ENCODE data around the gene ULK3. TPM values are rescaled to one million over a fixed set of nuclear protein-coding genes. Genes with fewer than 3 reads are reported as not detected.
"Not testable (repeated sequence)": the region's sequence is repeated elsewhere in the genome, so short reads cannot be mapped to it uniquely, and the experiment has no call there.

ULK3 gene
- total RNA-seq, 1 experiment from 2014 or later = 38.9 TPM

GRCh38 chr15:74889883-74890664 is 47.1 kb upstream of the ULK3 start, which contains the start of gene MPI (continued):
- TF ChIP-seq CREB1 (CRISPR knock-in tag; IDR thresholded peaks at IDR 0.05) (0 out of 2 replicates have a peak, but pooled peaks have one; percentile 75), SP1 (CRISPR knock-in tag; conservative IDR thresholded peaks at IDR 0.05) (peak; percentile 61), ZBTB43 (CRISPR knock-in tag; IDR thresholded peaks at IDR 0.05) (0 out of 2 replicates have a peak, but pooled peaks have one; percentile 38)

- peak; percentile 63 for ATAC-seq
- ChIA-PET CTCF (interaction anchor here (0.9 to 4.3 kb wide), 11 partner anchors 12 to 268 kb away, joined by 3 to 45 read pairs (median 4); partner anchors contain the start of genes SCAMP2 and ULK3), POLR2A (interaction anchor here (0.6 to 1.5 kb wide), 2 partner anchors 10 to 12 kb away, joined by 4 to 5 read pairs; no protein-coding TSS in a partner anchor)
- Mint-ChIP-seq H3K4me1 (peaks cover 22% of the 10 kb centered on the region), H3K36me3 (peaks cover 27% of the 10 kb centered on the region), H3K9me3 (no peaks in the 10 kb centered on the region), H3K4me3 (peak overlapping the region; percentile 91), H3K27me3 (ENCODE audit: low read depth) (no peaks in the 10 kb centered on the region; the same call in 1 of the 2 replicates), H3K27ac (peak overlapping the region; percentile 77; the same call in 1 of the 2 replicates)
- DNase-seq (ENCODE audit: low spot score) = peak; percentile 40
- TF ChIP-seq PREB (CRISPR knock-in tag; IDR thresholded peaks at IDR 0.05; ENCODE audit: borderline replicate concordance) (no peak), ETV6 (CRISPR knock-in tag; IDR thresholded peaks at IDR 0.05) (0 out of 2 replicates have a peak, but pooled peaks have one; percentile 11), HMGXB4 (CRISPR knock-in tag; IDR thresholded peaks at IDR 0.05) (0 out of 2 replicates have a peak, but pooled peaks have one; percentile 4)
Observed at GRCh38 chr15:74889390-74889882, 46.5 kb upstream of the ULK3 start.

- ChIA-PET POLR2A (interaction anchor here (0.6 kb wide), 1 partner anchor 366 kb away, joined by 3 read pairs; no protein-coding TSS in a partner anchor), CTCF (interaction anchor here (0.9 to 4.3 kb wide), 6 partner anchors 13 to 128 kb away, joined by 3 to 45 read pairs (median 4); partner anchors contain the start of genes SCAMP2 and ULK3)
- ATAC-seq (no peak), DNase-seq (ENCODE audit: low spot score) (no peak)
- peaks cover 25% of the 10 kb centered on the region for H3K36me3 Mint-ChIP-seq
- no peak for TF ChIP-seq OVOL2 (CRISPR knock-in tag; IDR thresholded peaks at IDR 0.05; ENCODE audit: borderline replicate concordance)
- no peak for TF ChIP-seq TP53 (CRISPR knock-in tag; IDR thresholded peaks at IDR 0.05)
- no peak for TF ChIP-seq MLX (CRISPR knock-in tag; IDR thresholded peaks at IDR 0.05)
- TF ChIP-seq JUN (CRISPR knock-in tag; IDR thresholded peaks at IDR 0.05) = no peak
- TF ChIP-seq CDX4 (CRISPR knock-in tag; IDR thresholded peaks at IDR 0.05; ENCODE audit: borderline replicate concordance) = no peak
- no peak for TF ChIP-seq E2F5 (CRISPR knock-in tag; IDR thresholded peaks at IDR 0.05)
- no peak for TF ChIP-seq PRRX2 (CRISPR knock-in tag; IDR thresholded peaks at IDR 0.05)
- TF ChIP-seq ZBTB21 (CRISPR knock-in tag; IDR thresholded peaks at IDR 0.05; ENCODE audit: borderline replicate concordance) = no peak
- TF ChIP-seq ZNF671 (CRISPR knock-in tag; IDR thresholded peaks at IDR 0.05) = no peak
- TF ChIP-seq TCF7 (CRISPR knock-in tag; IDR thresholded peaks at IDR 0.05; ENCODE audit: low read depth) = no peak
- no peak overlapping the region for H3K27ac Mint-ChIP-seq
- no peaks in the 10 kb centered on the region; the same call in 1 of the 2 replicates for H3K27me3 Mint-ChIP-seq (ENCODE audit: low read depth)
- peaks cover 22% of the 10 kb centered on the region for H3K4me1 Mint-ChIP-seq
- H3K9me3 Mint-ChIP-seq = no peaks in the 10 kb centered on the region
- peak overlapping the region; percentile 91; the same call in 1 of the 2 replicates for H3K4me3 Mint-ChIP-seq
Observed at GRCh38 chr15:74888716-74889115, 45.8 kb upstream of the ULK3 start.

- H3K9me3 Mint-ChIP-seq; H3K27me3 Mint-ChIP-seq (ENCODE audit: low read depth); ATAC-seq; H3K4me3 Mint-ChIP-seq; POLR2A ChIA-PET; H3K27ac Mint-ChIP-seq; DNase-seq (ENCODE audit: low spot score): not testable (repeated sequence)
- Mint-ChIP-seq H3K4me1 (peaks cover 22% of the 10 kb centered on the region), H3K36me3 (peaks cover 16% of the 10 kb centered on the region; the same call in 1 of the 2 replicates)
- CTCF ChIA-PET = interaction anchor here (1.2 to 1.4 kb wide), 2 partner anchors 14 to 127 kb away, joined by 3 read pairs; no protein-coding TSS in a partner anchor
Observed at GRCh38 chr15:74887537-74888193, 44.7 kb upstream of the ULK3 start.

All from WTC11 (cell line).